HG03060 (cell line): Measurements from ENCODE around the gene DLG3.

Experiments
- ATAC-seq: cut with Tn5 transposase; IDR thresholded peaks from one replicate; pipeline ENCODE4 v1.9.1; 2021; ENCODE audit warnings: low read depth, moderate number of reproducible peaks; ENCODE audit not compliant: unreplicated experiment

Gene DLG3

DNA sequence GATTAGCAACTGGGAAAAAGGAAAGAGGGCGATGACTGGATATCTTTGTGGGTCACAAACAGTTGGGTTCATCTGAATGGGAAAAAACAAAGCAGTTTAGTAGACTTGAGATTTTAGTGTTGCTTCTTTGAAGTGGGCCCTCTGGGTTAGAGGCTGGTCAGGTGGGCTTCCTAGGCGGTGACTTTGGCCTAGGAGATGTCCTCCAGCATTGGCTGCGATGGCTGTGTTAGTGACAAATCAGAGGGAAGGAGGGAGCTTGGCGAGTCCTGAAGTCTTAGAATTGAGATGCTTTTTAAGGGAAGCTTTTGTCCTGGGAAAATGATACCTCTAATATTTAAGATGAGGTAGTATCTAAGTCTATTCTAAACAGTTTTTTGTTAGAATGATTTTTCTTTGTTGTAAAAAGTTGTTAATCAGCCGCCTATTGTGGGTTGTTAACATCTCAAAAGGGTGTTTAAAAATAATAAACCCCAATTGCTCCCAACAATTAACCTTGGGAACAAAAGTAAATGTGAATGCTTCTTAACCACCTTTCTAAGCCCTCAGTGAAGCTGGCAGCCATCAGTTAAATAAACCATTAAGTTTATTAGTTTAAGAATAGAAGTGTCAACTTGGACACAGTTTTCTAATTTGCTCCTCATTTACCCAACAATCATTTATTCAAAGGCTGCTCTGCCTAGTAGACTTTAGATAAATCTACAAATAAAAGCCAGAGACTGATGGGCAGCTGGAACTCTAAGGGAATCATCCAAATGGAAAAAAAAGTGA, 31.7 kb downstream of the DLG3 start:
- no peak for ATAC-seq

- no peak for ATAC-seq
Observed at GRCh38 chrX:70476934-70477733, 32.5 kb downstream of the DLG3 start.

DNA sequence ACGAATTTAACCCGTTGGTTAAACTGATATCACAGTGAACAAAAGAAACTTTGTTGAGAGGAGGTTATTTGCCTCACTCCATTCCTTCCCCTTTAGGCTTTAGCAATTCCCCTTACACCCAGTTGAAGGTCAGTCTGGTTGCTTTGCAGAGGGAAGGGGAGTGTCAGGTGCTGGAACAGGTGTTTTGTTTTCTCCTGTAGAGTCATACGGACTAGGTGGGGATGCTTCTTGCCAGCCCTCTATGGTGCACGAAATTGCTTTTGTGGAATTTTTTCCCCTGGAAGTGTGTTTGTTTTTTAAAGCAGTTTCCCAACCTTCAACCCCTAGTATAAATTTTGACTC, 33.1 kb downstream of the DLG3 start:
- ATAC-seq = no peak

DNA sequence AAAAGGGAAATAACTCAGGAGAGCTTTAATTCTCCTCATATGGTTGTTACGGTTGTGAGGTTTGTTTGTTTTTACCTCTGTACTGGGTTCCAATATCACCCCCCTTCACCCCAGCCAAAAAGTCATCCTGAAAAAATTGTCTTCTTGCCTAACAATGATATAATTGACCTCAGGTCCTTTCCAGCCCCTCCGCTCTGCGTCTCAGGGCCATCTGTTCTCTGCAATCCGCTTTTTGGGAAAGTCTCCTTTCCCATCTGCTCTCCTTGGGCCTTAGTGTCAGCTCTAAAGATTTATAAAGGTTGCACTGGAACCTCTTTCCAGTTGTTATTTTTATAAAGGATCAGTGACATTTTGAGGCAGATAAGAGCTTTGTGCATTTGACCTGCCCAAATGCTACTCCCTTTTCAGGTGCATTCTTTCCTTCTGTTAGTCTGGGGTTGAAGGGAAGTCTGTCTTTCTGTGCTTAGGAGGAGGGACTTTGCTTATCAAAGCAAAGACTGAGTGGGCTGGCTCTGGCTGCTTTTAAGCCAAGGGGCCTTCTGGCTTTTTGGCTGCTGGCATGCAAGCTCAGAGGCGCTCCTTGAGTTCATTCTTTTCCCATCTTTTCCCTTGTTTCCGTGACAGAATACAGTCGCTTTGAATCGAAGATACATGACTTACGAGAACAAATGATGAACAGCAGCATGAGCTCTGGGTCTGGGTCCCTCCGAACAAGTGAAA, 34.1 kb downstream of the DLG3 start:
- ATAC-seq = no peak

- no peak for ATAC-seq
Observed at GRCh38 chrX:70479247-70479921, 34.7 kb downstream of the DLG3 start.

GRCh38 chrX:70479922-70480659, 35.5 kb downstream of the DLG3 start:
- no peak for ATAC-seq

DNA sequence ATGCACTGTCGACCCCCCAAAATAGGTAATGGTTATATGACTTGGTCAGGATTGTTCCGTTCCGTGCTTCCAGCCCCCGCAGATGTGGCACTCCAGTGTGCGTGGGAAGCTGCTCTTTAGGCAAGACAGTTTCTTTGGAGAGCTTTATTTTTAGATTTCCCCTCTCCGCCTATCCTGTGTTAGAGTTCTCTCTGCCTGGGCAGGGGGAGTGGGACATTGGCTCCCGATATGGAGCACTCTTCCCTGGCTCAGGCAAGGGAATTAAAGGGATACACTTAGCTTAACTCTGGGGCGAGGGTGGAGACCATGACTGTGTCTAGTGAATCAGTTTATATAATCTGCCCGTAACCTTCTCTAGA, 36.0 kb downstream of the DLG3 start:
- ATAC-seq = no peak

- no peak for ATAC-seq
Observed at GRCh38 chrX:70481471-70482270, 37.0 kb downstream of the DLG3 start.

GRCh38 chrX:70482300-70482699, 37.7 kb downstream of the DLG3 start:
- no peak for ATAC-seq

- no peak for ATAC-seq
Observed at GRCh38 chrX:70485466-70485865, 40.8 kb downstream of the DLG3 start.

DNA sequence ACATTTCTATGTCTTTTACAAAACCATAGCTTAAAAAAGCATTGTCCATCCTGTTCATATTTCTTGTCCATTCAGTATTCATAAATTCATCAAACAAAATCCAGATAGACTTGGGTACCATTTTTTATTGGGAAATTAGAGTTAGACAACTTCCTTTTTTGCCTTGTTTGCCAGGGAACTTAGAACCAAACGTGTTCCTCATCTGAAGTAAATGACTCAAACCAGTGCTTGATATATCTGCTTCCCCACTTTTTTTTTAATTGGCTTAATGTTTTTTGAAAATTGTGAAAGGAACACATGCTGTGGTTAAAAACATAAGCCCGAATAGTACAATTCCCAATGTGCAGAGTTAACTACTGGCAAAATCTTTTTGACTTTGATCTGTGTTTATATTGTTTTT, 44.2 kb downstream of the DLG3 start:
- no peak for ATAC-seq

- no peak for ATAC-seq
Observed at GRCh38 chrX:70494441-70494840, 49.8 kb downstream of the DLG3 start.

DNA sequence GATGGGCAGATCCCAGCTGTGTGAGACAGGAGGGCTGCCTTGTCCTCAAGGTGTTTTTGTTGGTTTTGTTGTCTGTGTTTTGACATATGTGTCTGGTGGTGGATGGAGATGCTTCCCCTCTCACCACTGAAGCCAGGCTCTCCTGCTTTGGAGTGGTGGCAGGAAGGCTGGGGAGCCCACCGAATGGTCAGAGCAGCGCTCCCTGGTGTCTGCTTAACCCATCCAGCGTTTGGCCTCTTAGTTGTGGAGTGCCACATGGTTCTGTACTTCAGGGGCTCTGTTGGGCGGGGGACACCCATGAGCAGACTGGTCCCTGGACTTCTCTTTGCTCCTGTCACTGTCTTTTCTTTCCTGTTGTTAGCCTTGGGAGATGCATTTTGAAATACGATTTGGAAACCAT, 51.9 kb downstream of the DLG3 start:
- ATAC-seq = no peak

GRCh38 chrX:70497026-70497425, 52.4 kb downstream of the DLG3 start:
- ATAC-seq = no peak

- no peak for ATAC-seq
Observed at GRCh38 chrX:70498129-70498528, 53.5 kb downstream of the DLG3 start.

GRCh38 chrX:70500826-70501225, 56.2 kb downstream of the DLG3 start:
- ATAC-seq = no peak

- no peak for ATAC-seq
Observed at GRCh38 chrX:70504772-70505450, 60.3 kb downstream of the DLG3 start.

GRCh38 chrX:70505451-70505841, 60.8 kb downstream of the DLG3 start:
- ATAC-seq = no peak

DNA sequence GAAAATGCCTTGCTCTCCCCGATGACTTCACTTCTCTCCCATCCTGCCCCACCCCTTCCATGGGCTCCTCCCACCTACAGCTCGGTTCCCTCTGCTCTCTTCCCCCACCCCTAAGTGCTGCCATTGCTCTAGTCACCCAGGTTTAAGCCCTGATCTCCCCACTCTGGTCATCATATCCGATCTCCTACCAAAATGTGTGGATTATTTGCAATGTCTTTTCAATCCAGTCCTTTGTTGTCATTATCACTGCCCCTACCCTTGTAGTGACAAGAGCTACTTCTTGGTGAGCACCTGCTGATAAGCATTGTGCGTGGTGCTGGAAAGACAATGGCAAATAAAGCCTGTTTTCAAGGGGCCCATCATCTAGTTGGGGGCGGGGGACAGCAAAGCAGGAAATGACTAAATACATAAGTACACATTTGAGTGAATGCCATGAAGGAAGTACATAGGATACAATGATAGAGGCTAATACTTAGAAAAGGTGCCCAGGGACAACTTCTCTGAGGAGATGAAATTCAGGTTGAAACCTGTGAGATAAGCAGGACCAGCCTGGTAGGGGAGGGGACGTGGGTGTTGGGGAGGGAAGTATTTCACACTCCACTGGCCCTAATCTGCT, 63.8 kb downstream of the DLG3 start:
- no peak for ATAC-seq
